GM21737 (cell line): Measurements from ENCODE around the gene IL22RA1.

Source experiments
- ATAC-seq: cut with Tn5 transposase; IDR thresholded peaks from one replicate; pipeline ENCODE4 v1.9.1; 2021; ENCODE audit warnings: mild to moderate bottlenecking, moderate library complexity; ENCODE audit not compliant: unreplicated experiment

Gene IL22RA1, protein sequence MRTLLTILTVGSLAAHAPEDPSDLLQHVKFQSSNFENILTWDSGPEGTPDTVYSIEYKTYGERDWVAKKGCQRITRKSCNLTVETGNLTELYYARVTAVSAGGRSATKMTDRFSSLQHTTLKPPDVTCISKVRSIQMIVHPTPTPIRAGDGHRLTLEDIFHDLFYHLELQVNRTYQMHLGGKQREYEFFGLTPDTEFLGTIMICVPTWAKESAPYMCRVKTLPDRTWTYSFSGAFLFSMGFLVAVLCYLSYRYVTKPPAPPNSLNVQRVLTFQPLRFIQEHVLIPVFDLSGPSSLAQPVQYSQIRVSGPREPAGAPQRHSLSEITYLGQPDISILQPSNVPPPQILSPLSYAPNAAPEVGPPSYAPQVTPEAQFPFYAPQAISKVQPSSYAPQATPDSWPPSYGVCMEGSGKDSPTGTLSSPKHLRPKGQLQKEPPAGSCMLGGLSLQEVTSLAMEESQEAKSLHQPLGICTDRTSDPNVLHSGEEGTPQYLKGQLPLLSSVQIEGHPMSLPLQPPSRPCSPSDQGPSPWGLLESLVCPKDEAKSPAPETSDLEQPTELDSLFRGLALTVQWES

DNA sequence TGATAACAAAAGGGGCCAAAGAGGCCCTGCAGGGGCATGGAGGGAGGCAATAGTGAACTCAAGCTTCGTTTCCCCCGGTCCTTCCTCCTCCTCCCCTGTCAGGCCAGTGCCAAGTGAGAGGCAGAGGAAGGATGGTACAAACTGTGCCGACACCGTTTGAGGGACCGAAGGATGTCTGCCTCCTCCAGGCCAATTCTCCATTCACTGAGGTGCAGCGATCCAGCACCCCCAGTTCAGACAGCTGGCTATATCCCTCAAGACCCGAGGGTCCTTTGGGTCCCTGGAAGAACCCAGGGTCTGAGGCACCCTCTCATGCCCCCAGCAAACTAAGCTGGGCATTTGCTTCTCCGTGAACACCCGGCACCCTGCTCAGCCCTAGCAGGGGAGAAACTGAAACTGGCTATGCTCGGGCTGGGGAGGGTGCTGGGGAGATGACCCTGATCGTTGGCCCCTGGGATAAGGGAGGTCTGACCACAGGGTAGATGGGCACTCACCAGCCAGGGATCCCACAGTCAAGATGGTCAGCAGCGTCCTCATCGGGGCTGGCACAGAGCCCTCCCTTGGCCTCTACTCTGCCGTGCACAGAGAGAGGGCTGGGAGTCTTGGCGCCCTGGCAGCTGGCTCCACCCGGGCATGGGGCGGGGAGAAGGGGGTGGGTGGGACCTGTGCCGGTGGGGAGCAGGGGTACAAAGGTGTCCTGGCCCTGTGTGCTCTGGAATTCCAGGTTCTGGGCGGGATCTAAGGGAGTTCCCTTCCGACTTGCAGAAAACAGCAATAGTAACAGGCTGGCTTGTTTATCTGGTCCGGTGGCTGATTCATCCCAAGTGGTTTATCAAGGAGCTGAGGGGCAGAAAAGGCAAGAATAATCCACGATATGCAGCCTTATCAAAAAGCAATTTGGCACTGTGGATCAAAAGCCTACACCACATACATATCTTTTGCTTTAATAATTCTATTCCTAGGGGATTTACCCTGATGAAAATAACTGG lies at the start of gene IL22RA1:
TSS of gene IL22RA1 (minus strand) at position 595 of the 989 bp plus-strand sequence. CDS start at position 537, 58 bp downstream.
- ATAC-seq: no peak

DNA sequence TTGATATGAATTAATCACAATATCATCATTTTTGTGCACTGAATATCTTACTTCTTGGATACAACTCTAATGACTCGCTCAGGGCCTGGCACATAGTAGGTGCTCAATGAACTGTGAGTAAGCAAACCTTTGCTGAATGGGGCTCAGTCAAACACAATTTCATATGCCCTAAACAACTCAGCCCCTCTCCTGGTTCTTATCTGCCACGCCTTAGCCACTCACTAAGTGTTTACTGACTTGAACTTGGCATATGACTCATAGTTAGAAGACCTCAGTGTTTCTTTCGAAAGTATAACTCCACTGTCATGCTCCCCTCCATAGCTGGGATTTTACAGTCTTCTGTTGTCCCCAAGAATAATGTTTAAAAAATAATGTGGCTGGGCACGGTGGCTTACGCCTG lies 48.9 kb upstream of the IL22RA1 start:
- no peak for ATAC-seq

DNA sequence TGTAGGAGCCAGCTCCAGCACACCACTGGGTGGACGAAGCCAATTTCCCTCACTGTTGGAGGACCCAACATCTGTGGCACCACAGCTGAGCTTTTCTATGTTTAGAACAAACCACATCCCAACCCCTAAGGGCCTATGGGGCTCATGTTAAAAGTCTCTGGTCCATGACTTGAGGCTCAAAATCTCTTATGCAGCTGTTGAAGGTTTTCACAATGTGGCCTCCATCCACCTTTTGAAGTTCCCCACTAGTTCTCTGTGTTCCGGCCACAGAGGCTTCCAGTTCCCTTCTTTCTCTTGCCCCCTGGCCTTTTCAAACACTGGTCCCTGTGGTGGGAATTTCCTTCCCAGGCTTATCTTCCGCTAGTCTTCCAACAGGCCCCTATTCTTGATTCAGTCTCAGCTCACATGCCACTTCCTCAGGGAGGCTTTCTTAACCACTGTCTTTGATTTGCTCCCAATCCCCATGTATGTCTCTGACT lies 48.1 kb upstream of the IL22RA1 start:
- peak; percentile 43 for ATAC-seq

DNA sequence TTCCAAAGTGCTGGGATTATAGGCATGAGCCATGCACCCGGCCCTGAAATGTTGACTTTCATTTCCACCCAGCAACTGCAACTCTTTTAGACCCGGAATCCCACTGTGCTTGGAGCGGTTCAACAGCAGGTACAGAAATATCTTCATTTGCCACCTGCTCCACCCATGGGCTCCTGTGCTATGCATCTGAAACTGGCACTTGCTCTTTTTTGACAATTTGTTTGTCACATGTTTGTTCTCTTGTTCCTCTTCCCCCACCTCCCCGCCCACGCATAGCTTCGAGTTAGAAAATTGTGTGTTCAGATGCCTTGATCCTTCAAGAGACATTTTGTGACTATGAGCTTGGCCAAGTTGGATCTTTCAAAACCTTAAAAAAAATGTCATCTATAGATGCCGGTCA lies 46.6 kb upstream of the IL22RA1 start:
- no peak for ATAC-seq

DNA sequence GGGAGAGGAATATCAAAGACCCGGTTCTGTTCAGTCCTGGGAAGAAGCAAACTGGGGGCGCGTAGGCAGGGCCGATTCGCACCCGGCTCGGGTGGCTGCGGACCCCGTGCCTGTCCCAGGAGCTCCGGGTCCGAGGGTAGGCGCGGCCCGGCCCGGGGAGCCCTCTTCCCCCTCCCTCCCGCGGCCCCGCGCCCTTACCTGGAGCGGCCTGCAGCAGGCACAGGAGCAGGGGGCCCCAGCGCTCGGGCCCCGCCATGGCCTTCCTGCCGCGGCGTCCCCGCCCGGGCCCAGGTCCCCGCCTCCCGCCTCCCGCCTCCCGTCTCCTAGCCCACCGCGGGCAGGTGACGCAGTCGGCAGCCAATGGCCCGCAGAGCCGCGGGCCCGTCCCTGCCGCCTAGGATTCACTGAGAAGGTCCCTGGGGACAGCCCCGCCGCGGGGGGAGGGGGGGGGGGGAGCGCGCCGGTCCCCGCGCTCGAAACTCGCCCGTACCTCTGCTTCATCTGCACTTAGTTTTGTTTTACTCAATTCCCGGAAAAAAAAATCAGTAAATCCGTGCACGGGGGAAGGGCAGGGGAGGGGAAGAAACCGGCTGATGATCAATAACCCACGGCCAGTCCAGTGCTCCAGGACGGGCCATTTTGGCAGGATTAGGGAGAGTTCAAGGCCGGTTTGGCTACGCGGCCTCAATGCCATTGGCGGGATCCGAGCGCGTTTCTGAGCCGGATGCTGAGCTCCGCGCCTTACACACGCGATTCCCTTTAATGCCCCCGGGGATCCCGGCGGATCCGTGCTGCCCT lies 44.3 kb upstream of the IL22RA1 start, which contains the start of gene IFNLR1:
TSS of gene IFNLR1 (minus strand) at position 297 of the 798 bp plus-strand sequence. CDS start at position 256, 41 bp downstream.
- no peak for ATAC-seq

DNA sequence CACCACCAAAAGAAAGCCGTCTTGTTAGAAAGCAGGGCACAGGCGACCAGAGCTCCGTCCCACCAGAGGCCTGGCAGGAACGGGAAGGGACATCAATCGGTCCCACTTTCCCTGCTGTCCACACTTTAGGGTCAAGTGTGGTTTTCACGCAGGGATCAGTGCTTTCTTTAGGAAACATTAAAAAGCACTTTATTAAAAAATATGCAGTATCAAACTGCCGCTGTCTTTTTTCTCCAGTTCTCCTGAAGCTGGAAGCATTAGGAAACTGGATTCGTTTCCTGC lies 43.7 kb upstream of the IL22RA1 start:
- ATAC-seq: no peak

DNA sequence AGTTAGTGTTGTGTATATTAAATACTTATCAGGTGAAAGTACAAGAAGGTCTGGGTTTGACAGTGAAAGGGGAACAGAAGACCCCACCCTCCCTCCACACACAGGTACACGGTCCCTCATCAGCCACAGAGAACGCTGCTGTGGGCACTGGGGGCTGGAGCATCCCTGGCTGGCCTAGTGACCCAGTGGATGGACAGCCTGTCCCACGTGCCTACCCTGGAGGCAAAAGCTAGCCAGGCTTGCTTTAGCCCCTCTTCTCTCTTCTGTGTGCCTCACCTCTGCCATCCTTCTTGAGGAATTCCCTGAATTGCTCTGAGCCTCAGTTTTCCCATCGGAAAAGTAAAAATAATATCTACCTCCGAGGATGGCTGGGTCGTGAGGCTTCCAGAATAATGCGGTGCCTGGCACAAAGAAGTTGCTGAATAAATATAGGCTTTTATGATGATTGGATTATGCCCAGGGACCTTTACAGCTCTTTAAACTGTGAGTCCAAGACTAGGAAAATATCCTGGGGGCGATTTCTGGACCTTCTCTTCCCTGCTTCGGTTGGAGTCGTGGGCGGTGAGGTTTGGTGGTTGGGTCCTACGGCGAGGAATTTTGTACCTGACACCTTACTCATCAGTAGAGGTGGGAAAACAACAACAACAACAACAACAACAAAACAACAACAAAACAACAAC lies 43.2 kb upstream of the IL22RA1 start:
- no peak for ATAC-seq

DNA sequence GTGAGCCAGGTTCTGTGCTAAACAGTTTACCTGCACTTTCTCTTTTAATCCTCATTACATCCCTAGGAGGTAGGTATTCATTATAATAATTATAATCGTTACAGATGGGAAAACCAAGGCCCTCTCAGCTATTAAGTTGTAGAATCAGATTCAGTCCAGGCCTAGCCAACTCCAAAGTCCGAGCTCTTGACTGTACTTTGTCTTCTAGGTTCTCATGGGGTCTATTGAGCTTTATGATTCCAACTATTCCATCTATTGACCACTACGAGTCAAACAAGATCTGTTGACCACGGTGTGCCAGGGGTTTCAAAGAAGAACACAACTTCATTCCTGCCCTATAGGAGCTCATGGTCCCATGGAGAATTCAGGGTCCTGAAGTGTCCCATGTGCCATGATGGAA lies 42.1 kb upstream of the IL22RA1 start:
- ATAC-seq: no peak

DNA sequence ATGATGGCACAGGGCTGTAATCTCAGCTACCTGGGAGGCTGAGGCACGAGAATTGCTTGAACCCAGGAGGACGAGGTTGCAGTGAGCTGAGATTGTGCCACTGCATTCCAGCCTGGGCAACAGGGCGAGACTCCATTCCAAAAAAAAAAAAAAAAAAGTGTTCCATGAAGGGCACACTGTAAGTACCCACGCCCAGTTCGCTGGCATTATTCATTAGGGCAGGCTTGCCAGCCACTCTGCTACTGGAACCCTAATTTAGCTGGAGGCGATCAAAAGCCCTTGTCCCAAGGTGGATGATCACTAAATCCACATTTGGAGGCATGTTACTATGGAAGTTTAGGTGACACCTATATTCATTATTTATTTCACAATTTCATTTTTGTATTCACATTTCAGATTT lies 39.1 kb upstream of the IL22RA1 start:
- no peak for ATAC-seq

DNA sequence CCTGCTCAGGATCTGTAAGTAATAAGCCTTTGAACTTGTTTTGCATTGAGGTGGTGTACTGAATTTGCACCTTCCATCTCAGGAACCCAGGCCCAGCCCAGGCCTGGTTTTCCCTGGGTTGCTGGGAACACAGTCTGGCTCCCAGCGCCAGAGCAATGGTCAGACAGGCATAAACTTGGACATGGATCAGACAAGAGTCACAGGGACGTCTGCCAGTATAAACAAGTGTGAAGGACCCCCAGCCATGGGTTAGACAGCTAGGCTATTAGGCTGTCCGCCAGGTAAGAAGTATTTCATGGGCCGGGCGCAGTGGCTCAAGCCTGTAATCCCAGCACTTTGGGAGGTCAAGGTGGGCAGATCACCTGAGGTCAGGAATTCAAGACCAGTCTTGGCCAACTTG lies 38.7 kb upstream of the IL22RA1 start:
- no peak for ATAC-seq

DNA sequence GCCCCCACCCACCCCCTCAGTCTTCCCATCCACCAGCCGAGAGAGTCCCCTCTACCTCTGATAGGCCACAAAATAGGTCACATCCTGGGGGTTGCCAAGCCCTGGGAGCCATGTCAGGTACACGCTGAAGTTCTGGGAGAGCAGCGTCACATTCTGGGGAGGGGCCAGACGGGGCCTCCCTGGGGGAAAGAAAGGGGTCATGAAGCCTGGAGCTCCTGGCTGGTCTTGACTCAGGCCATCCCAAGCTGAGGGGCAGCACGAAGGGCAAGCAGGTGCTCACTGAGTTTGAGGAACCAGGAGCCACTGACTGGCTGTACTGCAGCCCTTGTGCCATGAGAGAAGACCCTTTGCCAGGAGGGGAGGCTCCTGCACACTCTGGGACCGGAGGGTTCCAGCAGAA lies 37.7 kb upstream of the IL22RA1 start:
- no peak for ATAC-seq

DNA sequence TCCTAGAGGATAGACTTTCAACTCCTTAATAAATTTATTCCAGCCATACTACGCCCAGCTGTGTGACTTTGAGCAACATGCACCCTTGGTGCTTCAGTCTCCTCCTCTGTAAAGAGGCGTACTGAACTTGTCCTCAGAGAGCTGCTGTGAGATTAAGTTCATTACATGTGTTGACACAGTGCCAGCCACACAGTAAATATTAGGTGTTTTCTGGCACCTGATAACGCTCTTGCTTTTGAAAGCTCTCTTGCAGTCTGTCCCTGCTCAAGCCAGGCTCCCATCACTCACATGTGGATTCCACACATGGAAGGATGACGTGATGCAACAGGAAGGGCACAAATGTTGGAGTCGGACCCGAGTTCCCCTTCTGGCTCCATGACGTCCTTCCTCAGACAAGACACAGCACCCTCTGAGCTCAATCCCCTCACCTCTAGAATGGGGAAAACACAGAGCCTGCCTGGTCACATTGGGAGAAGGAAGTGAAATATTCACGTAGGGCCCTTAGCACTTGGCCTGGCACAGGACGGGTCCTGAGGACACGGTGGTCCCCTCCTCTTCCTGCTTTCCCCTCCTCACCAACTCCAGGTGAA lies 36.4 kb upstream of the IL22RA1 start:
- ATAC-seq: no peak

DNA sequence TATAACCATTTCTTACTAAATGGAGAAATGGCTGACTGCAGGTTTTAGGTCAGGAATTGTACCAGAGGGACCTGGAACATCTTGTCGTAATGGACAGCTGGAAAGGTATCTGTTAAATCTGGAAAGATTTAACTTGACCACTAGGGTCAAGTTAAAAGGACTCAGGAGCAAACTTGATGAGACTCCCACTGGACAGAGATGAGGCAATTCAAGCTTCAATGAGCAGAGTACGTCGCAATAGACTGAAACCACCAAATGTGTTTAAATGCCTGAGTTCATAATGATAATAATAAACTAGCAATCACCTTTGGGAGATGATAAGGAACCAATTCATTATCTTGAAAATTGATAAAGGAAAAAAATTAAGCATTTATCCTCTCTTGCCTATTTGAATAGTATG lies 35.5 kb upstream of the IL22RA1 start:
- no peak for ATAC-seq

DNA sequence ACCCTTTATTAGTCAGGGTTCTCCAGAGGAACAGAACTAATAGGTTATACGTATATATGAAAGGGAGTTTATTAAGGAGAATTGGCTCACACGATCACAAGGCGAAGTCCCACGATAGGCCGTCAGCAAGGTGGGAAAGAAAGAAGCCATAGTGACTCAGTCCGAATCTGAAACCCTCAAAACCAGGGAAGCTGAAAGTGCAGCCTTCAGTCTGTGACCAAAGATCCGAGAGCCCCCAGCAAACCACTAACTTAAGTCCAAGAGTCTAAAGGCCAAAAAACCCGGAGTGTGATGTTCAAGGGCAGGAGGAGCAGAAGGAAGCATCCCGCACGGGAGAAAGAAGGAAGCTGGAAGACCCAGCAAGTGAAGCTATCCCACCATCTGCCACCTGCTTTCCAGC lies 34.2 kb upstream of the IL22RA1 start:
- no peak for ATAC-seq

DNA sequence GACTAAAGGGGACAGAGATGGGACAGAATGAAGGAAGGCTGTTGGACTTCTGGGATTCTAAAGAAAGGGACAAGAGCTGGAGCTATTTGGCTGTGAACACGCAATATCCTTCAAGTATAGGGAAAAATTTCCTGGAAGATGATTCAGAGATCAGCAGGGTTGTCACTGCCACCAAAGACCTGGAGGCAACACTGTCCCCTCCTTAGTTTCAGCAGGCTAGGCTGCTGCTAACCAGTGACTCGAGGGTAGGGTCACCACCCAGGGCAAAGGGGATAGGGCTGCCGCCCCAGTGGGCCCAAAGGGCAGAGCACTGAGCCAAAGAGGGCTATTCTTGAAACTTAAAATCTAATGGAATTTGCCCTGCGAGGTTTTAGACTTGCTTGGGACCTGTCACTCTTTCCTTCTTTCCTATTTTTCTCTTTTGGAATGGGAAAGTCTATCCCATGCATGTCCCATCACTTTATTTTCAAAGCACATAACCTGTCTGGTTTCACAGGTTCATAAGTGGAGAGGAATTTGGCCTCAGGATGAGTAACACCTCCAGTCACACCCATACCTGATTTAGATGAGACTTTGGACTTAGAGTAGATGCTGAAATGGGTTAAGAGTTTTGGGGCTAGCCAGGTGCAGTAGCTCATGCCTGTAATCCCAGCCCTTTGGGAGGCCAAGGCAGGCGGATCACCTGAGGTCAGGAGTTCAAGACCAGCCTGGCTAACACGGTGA lies 32.3 kb upstream of the IL22RA1 start:
- no peak for ATAC-seq

DNA sequence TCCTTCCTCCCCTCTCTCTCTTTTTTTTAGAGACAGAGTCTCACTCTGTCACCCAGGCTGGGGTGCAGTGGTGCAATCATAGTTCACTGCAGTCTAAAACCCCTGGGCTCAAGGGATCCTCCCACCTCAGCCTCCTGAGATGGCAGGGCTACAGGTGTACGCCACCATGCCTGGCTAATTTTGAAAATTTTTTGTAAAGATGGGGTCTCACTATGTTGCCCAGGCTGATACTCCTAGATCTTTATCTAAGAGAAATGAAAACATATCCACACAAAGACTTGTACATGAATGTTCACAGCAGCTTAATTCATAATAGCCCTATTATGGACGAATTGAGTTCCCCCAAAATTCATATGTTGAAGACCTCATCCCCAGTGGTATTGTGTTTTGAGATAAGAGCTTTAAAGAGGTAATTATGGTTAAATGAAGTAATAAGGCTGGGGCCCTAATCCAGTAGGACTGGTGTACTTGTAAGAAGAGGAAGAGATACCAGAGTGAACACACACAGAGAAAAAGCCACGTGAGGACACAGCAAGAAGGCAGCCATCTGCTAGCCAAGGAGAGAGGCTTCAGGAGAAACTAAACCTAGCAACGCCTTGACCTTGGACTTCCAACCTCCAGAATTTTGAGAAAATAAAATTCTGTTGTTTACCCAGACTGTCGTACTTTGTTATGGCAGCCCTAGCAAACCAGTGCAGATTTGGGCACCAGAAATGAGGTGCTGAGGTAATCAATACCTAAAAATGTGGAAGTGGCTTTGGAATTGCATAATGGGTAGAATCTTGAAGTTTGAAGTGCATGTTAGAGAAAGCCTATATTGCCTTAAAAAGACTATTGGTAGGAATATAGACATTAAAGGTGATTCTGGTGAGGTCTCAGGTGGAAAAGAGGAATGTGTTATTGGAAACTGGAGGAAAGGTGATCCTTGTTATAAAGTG lies 31.0 kb upstream of the IL22RA1 start:
- no peak for ATAC-seq

DNA sequence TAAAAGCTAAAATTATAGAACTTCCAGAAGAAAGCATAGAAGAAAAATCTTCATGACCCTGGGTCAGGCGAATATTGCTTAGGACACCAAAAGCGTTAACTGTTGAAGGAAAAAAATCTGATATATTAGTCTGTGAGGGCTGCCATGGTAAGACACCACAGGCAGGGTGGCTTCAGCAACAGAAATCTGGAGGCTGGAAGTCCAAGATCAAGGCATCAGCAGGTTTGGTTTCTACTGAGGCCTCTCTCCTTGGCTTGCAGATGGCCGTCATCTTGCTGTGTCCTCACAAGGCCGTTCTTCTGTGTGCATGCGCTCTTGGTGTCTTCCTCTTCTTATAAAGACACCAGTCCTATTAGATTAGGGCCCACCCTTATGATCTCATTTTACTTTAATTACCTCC lies 29.7 kb upstream of the IL22RA1 start:
- no peak for ATAC-seq

DNA sequence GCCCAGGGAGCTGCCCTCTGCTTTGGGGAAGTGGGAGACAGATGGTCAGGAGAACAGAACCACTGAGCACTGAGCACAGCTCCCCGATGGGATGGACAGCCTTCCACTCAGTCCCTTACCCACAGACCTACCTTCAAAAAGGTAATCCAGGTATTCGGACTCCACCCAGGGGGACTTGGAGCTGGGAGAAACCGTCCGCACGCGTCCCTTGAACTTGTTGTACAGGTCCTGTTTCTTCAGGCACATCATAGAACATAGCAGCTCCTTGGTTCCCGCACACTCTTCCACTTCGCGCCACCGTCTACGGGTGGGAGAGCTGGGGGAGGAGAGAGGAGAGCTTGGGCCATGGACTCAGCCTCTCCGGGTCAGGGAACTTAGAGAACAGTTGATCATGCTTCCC lies 26.3 kb upstream of the IL22RA1 start:
- no peak for ATAC-seq
